Epithelial cell of esophagus (primary cell): ENCODE results near the gene BRMS1L.

Experiments used
- DNase-seq: peaks from one replicate; pipeline ENCODE4 v3.0.0; 2010; ENCODE audit warnings: low read depth
- H3K4me3 ChIP-seq: 2 replicates; pipeline ENCODE4 v1.5.1; 2011; ENCODE audit warnings: mild to moderate bottlenecking, low read length, control low read depth
- CTCF ChIP-seq: IDR thresholded peaks from 2 replicates; pipeline ENCODE4 v1.5.1; 2011; ENCODE audit warnings: low read depth, mild to moderate bottlenecking, low read length, control low read depth, inconsistent platforms; ENCODE audit not compliant: insufficient read depth; ENCODE audit errors: missing control alignments

BRMS1L gene

GRCh38 chr14:35911097-35911496 is 85.0 kb downstream of the BRMS1L start:
- no peak for TF ChIP-seq CTCF
- no peak for DNase-seq
- H3K4me3 ChIP-seq: no peak overlapping the region

DNA sequence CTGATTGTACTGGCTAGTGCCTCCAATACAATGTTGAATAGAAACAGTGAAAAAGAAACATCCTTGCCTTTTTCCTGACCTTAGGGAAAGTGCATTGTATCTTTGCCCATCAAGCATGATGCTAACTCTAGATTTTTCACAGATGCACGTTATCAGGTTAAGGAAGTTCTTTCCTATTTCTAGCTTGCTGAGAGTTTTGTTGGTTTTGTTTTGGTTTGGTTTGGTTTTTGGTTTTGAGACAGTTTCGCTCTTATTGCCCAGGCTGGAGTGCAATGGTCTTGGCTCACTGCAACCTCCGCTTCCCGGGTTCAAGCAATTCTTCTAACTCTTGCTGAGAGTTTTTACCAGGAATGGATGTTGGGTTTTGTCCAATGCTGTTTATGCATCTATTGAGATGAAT is 89.0 kb downstream of the BRMS1L start:
- no peak for DNase-seq
- no peak for TF ChIP-seq CTCF
- H3K4me3 ChIP-seq: no peak overlapping the region

DNA sequence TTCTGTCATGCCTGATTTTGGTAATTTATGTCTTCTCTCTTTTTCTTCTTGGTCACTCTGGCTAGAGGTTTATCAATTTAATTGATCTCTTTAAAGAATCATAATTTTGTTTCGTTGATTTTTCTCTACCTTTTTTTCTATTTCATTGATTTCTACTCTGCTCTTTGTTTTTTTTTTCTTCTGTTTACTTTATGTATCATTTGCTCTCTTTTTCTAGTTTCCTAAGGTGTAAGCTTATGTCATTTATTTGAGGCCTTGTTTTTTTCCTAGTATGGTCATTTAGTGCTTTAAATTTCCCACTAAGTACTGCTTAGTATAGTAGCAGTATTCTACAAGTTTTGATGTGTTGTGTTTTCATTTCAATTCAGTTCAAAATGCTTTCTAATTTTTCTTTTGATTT is 89.6 kb downstream of the BRMS1L start:
- no peak for TF ChIP-seq CTCF
- no peak for DNase-seq

More for the DNA sequence above, 89.6 kb downstream of the BRMS1L start:
- H3K4me3 ChIP-seq: no peak overlapping the region
